SK-N-DZ (cell line): ENCODE data around the gene DENND1A.
"Not testable (repeated sequence)": the region's sequence is repeated elsewhere in the genome, so short reads cannot be mapped to it uniquely, and the experiment has no call there.

ENCODE experiments used
- DNase-seq: peaks from one replicate; pipeline ENCODE4 v3.0.0-alpha.2; 2015; ENCODE audit warnings: low spot score

The DENND1A gene

DNA sequence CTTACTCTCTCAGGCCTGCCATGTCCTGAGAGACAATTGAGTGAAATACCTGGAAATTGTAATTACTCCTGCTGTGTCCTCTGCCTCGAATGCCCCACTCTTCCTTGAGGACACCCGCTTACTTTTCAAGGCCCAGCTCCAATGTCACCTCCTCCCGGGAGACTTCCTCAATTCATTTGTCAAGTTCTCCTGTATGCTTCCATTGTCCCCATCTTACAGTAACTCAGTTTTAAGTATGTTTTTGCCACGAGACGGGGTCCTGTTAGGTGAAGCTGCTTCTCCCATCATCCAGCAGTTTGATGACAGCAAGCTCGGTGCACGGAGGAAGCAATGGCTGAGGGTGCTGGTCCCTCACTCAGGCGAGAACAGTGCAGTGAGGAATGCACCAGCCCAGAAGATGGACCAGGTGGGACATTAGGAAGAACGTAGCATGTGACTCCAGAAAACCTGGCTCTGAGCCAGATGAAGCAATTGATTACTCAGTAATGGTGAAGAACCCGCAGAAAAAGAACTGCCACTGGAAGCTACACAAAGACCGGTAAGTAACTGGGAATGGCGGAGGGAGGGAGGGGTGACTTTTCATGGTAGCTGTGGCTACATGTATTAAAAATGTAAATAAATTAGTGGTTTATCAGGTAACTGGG lies 274.8 kb downstream of the DENND1A start:
- DNase-seq = peak; percentile 28

DNA sequence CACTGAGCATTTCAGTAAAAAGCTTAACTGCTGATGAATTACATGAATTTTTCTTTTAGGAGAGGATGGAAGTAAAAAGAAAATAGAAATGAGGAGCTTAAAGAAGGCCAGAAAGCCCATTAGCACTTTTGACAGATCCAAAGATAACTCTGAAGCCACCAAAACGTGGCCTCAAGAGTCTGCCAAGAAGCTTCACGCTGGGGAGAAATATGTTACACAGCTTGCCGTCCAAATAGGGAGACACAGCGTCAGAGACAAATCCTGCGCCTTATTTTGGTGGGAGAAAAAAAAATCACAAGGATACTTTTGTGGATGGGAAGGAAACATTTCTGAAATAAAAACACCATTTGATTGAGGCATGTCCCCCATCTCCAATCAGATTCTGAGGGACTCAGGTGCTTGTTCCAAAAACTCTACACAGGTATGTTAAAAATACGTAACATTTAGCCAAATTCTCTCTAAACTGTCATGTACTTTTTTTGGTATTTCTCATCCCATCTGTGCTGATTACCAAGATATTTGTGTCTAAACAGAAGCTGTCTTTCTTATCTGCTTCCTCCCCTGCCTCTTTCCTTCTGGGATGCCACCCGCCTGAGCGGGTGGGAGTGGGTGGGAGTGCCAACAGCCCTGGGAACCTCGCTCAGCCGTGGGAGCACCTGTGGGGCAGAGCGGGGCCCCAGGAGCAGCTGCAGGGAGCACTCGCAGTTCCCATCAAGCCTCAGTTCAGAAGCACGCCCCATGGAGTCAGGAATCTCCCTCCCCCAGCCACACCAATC lies 275.5 kb downstream of the DENND1A start:
- no peak for DNase-seq

DNA sequence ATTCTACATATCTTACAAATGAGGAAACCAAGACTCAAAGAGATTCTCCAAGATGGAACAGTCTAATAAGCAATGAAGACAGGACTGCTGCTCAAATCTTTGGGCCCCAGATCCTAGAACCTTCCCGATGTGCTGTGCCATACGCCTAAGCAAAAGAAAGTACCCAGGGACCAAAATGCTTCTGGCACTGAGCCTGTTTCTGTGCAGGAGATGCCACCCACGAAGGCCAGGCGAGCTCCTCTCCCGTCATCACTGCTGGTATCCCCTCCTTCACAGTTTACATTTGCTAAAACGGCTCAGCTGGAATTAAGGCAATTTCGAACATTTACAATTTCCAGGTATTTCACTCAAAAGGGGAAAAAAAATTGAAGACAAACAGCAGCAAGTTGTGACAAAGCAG lies 277.5 kb downstream of the DENND1A start:
- DNase-seq = no peak

DNA sequence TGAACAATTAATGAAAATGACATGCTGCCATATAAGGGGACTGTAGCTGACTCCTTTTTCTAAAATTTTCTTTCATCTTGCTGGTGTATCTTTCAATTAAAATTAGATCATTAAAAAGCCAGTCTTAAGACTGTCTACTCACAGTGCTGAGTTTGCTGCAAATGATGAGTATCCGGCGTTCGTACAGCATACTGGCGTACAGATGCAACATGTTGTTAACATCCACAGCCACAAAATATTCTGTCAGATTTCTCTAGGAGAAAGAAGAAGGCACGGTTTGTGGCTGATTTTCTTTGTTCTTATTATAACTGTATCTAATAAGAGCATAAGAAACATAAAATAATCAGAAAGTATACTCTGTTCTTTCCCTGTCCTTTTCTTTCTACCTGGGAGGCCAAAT lies 278.1 kb downstream of the DENND1A start:
- DNase-seq = no peak

DNA sequence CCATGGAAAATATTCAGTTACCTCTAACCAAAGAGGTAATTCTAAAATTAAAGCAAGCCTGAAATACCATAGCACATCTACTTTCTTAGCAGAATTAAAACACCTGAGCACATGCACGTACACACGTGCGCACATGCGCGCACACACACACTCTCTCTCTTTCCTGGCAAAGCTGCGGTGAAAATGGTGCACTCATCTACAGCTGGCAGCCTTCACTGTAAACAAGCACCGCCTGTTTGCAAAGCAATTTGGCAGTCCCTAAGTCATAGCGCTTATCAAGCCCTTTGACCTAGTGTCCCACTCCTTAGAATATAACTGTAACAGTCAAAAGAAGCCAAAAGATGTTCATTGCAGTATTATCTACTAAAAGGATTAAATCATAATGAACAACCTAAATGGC lies 278.7 kb downstream of the DENND1A start:
- DNase-seq = no peak

DNA sequence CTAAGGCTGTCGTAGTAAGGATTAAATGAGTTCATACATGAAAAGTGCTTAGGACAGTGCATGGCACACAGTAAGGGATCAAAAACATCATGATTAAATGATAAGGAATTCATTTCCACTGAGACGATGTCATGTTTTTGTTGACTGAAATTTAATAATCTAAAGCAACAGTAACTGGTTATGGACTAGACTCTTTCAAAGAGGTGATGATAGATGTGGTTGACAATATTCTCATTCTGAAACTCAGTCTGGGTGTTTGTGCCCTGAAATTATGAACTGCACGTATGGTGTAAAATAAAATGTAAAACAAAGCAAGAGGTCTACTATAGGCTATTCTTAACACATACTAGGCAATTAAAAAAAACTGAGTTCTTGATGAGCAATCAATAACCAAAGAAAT lies 280.0 kb downstream of the DENND1A start:
- no peak for DNase-seq

DNA sequence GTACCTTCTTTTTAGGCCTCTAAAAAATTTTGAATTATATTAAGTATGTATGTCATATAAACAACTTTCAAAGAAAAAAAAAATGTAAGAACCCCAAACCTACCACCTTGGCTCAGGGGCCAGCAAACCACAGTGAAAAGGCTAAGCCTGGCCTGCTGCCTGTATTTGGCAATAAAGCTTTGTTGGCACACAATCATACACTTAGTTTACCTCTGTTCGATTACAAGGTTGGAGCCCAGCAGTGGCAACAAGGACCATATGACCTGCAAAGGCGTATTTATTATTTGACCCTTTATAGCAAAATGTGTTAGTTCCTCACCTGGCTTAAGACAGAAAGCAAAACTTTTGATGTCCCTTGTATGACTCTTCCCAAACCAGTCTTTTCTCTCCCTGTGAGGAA lies 282.8 kb downstream of the DENND1A start:
- DNase-seq = no peak

DNA sequence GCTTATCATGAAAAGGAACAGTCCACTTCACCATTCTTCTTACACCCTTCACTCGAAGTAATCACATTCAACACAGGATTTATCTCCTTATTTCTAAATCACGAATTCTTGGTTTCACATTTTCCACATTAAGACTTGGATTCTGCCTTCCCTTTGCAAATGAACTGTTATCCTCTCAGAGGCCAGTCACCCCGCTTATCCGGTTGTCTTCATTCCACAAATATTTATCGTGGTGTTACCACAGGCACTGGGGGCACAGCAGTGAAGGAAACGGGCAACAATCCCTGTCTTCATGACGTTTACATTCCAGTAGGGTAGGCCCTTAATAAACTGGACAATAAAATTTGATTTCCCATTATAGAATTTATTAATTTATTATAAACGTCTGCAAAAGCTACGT lies 284.2 kb downstream of the DENND1A start:
- no peak for DNase-seq

DNA sequence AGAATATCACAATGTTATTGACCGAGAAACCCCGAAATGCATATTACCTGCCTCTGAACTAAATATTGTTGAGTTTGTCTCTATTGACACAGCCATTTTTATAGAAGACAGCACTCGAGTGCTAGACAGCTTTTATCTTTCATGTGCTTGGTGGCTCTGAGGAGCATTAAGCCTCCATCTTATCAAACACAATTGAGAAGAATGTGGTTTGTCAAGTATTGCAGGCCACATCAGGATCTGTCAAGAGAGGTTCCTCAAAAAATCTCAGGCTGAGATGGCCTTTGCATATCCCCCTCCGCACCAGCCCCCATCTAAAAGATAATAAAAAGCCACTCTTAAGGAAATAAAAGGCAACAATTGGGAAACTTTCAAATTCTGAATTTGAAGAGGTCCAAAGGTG lies 284.8 kb downstream of the DENND1A start:
- DNase-seq = no peak

DNA sequence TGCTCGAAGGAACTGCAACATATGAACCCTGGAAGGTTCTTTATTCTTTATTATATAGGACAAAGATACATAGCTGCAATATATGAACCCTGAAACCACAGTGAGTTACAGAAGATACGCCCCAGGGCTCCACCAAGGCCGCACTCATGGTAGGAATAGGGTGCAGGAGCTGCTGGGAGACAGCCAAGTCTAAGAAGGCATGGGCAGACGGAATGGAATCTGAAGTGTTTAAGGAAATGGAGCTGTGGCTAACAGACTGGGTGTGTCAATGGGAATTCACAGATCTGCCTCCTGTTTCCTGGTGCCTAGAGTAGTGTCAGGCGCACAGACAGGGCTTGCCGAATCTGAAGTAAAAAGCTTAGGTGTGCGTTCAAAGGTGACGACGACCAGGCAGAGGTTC lies 286.4 kb downstream of the DENND1A start:
- no peak for DNase-seq

DNA sequence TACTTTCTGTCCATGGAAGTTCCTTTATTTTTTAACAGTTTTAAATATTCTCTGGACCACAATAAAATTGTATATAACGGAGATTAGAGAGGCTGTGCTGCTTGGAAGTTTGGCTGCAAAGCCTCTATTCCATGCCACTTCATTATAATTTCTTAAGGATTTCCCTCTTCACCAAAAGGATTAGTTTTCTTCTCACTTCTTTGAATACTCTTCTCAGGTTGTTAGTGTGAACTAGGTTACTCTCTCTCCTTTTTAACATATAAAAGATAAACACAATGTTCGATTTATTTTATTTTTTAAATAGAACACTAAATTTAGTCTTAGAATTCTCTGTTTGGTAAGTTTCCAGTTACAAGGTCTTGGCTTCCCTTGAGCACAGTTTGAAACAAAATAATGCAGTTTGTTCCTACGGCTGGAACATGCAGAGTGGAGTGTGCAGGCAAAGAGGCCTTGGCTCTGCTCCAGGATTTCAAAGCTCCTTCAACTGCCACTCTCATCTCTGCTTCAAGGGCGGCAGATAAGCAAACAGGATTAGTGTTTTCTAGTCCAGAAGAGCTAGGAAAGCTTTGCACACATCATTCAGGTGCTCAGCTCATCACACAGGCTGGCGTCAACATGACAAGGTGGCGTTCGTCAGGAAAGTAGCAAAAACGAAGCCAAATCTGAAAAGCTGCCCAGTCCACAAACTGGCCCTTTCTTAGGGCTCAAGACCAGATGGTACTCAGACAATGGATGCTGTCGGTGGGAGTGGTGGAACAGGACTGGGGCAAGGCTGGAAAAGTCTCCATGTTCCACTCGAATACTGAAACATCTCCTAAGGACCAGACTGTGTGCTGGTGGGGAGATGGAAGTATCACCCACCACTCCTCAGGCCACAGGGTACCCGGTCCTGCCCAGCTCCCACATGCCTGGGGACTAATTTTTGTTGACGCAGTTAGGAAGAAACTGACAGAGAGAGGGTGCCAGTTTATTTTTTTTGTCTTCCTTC lies 287.3 kb downstream of the DENND1A start:
- peak; percentile 55 for DNase-seq

DNA sequence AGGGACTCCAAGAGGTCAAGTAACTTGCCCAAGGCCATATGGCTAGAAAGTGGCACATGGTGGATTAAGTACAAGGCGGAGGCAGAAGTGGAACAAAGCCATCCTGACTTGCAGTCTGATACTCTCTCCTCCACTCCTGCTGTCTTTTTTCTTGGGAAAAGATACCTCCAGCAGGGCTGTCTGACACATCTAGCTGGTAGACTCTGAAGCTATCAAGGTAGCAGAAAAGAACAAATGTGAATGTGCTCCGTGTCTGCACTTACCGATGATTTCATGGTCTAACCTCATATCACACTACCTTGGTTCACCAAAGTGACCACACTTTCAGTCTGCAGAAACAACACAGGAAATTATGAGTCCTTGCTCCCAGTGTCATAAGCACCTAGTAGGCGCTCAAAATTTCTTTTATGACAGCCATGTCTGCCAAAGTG lies 289.1 kb downstream of the DENND1A start:
- DNase-seq = no peak

DNA sequence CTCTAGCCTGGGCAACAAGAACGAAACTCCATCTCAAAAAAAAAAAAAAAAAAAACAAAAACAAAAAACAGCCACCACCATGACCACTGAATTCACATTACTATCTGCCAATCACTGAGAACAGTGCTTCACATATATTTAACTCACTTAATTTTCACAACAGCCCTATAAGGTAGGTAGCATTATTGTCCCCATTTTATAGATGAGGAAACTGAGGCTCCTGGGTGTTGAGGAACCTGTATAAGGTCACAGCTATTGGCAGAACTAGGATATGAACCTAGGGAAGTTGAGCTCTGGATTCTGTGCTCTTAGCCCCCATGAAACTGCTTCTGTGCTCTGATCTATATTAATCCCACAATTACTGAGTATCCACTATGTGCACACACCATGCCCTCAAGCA lies 290.2 kb downstream of the DENND1A start:
- DNase-seq = no peak

DNA sequence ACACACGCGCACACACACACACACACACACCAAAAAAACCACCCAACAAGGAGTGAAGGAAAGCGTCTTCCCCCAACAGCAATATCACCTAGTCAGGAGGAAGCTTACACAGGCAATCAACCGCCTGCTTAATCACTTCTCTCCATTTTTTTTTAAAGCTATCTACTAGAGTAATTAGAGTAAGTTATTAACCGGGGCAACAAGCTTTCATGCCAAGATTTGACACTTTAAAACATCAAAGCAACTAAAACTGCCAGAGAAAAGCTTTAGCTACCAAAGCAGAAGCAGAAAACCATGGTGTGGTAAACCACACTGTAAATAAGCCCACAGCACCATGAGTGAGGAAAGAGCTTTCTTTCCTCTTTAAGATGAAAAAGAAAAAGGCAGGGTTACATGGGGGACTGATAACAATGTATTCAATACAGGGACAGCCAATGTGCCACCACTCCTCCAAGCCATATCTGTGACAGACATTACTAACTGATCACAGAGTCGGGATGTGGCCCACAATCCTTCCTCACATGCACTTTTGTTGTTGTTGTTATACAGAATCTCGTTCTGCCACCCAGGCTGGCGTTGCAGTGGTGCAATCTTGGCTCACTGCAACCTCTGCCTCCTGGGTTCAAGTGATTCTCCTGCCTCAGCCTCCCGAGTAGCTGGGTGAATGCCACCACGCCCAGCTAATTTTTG lies 291.8 kb downstream of the DENND1A start:
- DNase-seq = no peak

DNA sequence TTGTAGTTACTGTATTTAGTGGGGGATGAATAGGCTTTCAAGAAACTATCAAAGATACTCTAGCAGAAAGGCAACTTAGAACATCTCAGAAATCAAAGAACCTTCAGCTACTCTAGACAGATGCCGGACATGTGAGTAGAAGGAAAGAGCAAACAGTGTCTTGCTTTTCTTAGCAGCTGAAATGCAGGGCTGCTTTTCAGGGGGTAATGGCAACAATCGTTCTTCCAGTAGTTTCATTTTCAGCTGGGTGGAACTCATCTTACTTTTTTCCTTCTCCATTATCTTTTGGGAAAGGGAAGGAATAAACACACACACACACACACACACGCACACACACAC lies 292.4 kb downstream of the DENND1A start:
- no peak for DNase-seq

DNA sequence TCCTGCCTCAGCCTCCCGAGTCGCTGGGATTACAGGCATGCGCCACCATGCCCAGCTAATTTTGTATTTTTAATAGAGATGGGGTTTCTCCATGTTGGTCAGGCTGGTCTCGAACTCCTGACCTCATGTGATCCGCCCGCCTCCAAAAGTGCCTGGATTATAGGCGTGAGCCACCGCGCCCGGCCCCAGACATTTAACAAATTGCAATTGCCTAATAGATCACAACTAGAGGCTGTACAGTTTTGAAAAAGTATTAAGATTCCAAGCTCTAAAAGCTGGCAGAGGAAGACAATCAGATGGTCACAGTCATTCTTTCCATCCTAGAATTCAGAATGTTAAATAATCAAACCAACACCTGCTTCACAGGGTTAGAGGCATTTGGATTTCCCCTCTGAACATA lies 293.1 kb downstream of the DENND1A start:
- DNase-seq = not testable (repeated sequence)

DNA sequence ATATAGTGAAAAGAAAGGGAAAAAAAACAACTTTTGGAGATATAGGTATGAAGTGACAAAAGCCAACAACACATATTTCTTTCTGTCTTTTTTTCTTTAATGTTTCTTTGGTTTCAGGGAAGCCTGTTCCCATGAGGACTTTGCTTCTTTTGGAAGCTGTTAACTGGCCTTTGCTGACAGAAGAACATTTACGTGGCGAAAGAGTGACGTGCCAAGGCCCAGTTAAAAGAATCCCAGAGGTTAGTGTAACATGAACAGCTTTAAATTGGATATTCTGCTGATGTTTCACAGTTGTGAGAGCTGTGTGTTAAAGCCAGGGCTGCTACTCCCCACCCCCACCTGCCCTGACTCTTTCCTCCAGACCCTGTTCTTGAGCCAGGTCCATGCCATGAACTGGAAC lies 298.1 kb downstream of the DENND1A start:
- no peak for DNase-seq

DNA sequence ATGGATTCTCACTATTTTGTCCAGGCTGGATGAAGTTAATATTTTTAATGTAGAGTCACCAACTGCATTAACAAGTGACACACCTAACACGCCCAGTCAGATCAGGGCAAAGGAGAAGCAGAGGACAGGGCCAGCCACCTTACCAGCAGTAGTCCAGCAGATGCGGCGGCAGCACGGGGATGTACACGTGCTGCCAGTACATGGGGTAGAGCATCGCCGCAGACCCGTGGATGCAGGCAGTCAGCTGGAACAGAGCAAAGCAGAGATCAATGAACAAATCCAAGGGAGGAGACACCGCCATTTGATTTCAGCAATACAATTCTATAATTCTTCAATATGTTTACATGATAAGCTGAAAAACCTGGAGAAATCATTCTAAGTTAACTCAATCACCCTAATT lies 299.7 kb downstream of the DENND1A start:
- no peak for DNase-seq

DNA sequence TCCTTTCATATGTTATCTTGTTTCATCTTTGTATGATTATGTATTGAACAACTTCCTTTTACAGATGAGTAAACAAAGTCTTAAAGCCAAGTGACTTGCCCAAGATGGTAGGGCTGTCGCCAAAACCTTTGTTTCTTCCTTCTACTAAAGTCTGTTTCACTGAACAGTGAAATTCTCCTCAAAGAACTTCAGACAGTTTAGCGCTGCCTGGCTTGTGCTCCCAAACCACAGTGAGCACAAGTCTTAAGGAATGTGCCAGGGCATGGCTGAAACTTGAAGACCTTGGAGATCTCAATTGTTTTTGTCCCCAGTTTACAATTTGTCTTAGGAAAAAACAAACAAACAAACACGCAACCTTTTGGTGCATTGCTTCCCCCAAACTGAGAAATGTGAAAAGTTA lies 300.4 kb downstream of the DENND1A start:
- DNase-seq = no peak

DNA sequence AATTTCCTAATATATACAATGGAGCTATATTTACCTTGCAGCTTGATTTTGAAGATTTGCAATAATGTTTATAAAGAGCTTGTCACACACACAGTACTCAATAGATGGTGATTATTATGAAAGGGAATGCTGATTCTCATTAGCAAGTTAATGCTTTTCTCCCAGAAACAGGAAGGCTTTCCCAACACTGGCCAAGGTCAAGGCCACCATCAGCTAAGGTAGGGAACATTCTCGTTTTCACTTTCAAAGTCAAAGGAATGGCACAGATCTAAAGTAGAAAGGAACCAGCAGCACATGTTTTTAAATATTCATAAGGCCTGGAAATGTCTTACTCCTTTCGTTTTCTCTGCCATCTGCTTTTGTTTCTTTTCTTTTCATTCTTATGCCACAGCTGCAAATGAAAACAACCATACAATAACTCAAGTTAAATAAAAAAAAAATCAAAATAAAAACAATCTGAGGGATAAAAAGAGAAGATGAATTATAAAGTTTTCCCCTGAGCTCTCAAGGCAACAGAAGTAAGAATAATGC lies 307.1 kb downstream of the DENND1A start:
- DNase-seq = no peak

DNA sequence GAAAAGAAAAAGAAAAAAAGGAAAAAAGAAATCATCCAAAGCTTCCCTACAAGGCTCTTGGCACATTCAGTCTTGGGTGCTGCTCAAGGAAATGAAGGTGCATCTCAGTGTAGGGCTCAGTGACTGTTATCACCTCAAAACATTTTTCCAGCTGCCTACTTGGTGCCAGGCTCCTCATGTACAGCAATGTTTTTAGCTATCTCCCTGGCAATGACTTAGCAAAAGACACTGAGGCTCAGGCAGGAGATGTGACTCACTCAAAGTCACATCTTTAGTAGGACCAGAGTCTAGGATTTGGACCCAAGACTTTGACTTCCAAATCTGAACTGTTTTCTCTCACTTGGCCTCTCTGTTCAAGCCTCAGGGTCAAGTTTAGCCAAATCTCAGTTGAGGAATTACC lies 309.7 kb downstream of the DENND1A start:
- DNase-seq = no peak
